ENCODE results near the gene B9D1. TPM values are rescaled to one million over a fixed set of nuclear protein-coding genes. Genes with fewer than 3 reads are reported as not detected.

The B9D1 gene
- total RNA-seq, 1 experiment from 2014 or later, result 31.9 TPM

DNA sequence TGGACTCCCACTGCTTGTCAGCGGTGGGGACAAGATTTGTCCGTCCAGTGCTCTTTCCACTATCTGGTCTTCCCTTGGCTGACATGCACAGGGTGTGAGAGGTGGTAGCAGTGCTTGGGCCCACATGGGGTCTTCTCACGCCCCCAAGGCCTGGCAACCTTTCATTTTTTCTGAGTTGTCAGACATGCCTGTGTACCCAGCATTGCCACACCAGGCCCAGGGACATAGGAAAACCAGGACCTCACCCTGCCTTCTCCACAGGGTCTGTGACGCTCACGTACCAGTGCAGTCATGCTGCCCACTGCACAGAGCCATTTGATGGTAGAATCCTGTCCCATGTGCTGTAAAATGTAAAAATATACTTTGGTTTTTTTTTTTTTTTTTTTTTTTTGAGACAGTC, 57.8 kb downstream of the B9D1 start:
- Mint-ChIP-seq H3K9me3 (no peaks in the 10 kb centered on the region), H3K4me3 (no peak overlapping the region), H3K27me3 (ENCODE audit: low read depth) (no peaks in the 10 kb centered on the region; the same call in 1 of the 2 replicates), H3K36me3 (peaks cover under 1% of the 10 kb centered on the region; the same call in 1 of the 2 replicates), H3K4me1 (peaks cover 5% of the 10 kb centered on the region), H3K27ac (no peak overlapping the region)
- POLR2A ChIA-PET, result no interaction called here
- DNase-seq (ENCODE audit: low spot score) (no peak), ATAC-seq (no peak)
- no peak for TF ChIP-seq CREM (CRISPR knock-in tag; IDR thresholded peaks at IDR 0.05)
- TF ChIP-seq, protein P1, sequence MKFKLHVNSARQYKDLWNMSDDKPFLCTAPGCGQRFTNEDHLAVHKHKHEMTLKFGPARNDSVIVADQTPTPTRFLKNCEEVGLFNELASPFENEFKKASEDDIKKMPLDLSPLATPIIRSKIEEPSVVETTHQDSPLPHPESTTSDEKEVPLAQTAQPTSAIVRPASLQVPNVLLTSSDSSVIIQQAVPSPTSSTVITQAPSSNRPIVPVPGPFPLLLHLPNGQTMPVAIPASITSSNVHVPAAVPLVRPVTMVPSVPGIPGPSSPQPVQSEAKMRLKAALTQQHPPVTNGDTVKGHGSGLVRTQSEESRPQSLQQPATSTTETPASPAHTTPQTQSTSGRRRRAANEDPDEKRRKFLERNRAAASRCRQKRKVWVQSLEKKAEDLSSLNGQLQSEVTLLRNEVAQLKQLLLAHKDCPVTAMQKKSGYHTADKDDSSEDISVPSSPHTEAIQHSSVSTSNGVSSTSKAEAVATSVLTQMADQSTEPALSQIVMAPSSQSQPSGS (CRISPR knock-in tag; IDR thresholded peaks at IDR 0.05; ENCODE audit: borderline replicate concordance, low read depth), result no peak
- TF ChIP-seq, protein P2, sequence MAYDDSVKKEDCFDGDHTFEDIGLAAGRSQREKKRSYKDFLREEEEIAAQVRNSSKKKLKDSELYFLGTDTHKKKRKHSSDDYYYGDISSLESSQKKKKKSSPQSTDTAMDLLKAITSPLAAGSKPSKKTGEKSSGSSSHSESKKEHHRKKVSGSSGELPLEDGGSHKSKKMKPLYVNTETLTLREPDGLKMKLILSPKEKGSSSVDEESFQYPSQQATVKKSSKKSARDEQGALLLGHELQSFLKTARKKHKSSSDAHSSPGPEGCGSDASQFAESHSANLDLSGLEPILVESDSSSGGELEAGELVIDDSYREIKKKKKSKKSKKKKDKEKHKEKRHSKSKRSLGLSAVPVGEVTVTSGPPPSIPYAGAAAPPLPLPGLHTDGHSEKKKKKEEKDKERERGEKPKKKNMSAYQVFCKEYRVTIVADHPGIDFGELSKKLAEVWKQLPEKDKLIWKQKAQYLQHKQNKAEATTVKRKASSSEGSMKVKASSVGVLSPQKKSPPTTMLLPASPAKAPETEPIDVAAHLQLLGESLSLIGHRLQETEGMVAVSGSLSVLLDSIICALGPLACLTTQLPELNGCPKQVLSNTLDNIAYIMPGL (CRISPR knock-in tag; IDR thresholded peaks at IDR 0.05), result no peak
- TF ChIP-seq, protein P3, sequence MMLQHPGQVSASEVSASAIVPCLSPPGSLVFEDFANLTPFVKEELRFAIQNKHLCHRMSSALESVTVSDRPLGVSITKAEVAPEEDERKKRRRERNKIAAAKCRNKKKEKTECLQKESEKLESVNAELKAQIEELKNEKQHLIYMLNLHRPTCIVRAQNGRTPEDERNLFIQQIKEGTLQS (CRISPR knock-in tag; conservative IDR thresholded peaks at IDR 0.05), result no peak
- TF ChIP-seq, protein P4, sequence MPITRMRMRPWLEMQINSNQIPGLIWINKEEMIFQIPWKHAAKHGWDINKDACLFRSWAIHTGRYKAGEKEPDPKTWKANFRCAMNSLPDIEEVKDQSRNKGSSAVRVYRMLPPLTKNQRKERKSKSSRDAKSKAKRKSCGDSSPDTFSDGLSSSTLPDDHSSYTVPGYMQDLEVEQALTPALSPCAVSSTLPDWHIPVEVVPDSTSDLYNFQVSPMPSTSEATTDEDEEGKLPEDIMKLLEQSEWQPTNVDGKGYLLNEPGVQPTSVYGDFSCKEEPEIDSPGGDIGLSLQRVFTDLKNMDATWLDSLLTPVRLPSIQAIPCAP (CRISPR knock-in tag; IDR thresholded peaks at IDR 0.05), result no peak
- TF ChIP-seq KAT7 (CRISPR knock-in tag; IDR thresholded peaks at IDR 0.05; ENCODE audit: borderline replicate concordance), result no peak
- TF ChIP-seq ZNF232 (CRISPR knock-in tag; IDR thresholded peaks at IDR 0.05), result no peak
- CTCF ChIA-PET, result interaction anchor here (2.0 kb wide), 1 partner anchor 17 kb away, joined by 7 read pairs; no protein-coding TSS in a partner anchor

DNA sequence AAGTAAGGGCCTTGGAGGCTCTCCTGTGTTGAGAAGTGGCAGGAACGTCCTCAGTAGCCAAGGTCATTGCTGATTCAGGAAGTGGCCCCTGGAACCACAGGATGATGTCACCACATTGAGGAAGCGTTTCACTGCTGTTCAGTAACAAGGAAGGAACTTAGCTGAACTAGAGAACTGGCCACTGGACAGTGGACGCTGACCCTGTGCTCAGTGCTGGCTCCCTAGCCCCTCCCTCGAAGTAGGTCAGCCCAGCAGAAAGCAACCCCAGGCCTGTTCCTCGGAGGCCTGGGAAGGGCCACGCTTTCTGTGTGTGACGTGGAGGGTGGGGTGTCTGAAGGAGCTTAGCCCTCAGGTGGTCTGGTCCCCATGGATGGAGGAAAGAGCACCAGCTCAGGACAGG, 58.3 kb downstream of the B9D1 start:
- ATAC-seq (no peak), DNase-seq (ENCODE audit: low spot score) (no peak)

DNA sequence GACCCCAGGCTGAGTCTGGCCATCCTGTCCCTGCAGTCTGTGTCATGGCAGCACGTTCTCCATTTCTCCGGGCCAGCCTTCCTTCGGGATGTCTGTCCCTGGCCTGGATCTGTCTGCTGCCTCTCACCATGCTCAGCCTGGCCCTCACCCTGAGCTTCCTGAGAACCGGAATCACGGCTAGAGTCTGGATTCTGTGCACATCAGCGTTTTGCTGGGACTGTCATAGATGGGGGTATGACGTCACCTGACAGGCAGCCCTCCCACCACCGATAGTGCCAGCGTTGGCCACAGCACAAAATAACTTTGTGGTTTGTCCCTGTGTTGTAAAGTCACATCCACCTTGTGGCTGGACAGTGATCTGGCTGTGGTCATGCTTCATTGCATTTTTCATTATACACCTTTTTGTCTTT, 59.2 kb downstream of the B9D1 start:
- ChIA-PET CTCF (interaction anchor here (2.0 kb wide), 1 partner anchor 19 kb away, joined by 7 read pairs; no protein-coding TSS in a partner anchor), POLR2A (no interaction called here)
- Mint-ChIP-seq H3K4me1 (peaks cover 4% of the 10 kb centered on the region; the same call in 1 of the 2 replicates), H3K36me3 (no peaks in the 10 kb centered on the region; the same call in 1 of the 2 replicates), H3K4me3 (no peak overlapping the region), H3K27ac (no peak overlapping the region), H3K9me3 (no peaks in the 10 kb centered on the region), H3K27me3 (ENCODE audit: low read depth) (no peaks in the 10 kb centered on the region; the same call in 1 of the 2 replicates)
- DNase-seq (ENCODE audit: low spot score), result no peak
- ATAC-seq, result no peak
- TF ChIP-seq, protein P5, sequence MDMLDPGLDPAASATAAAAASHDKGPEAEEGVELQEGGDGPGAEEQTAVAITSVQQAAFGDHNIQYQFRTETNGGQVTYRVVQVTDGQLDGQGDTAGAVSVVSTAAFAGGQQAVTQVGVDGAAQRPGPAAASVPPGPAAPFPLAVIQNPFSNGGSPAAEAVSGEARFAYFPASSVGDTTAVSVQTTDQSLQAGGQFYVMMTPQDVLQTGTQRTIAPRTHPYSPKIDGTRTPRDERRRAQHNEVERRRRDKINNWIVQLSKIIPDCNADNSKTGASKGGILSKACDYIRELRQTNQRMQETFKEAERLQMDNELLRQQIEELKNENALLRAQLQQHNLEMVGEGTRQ (CRISPR knock-in tag; IDR thresholded peaks at IDR 0.05), result no peak
- TF ChIP-seq TEAD4 (CRISPR knock-in tag; IDR thresholded peaks at IDR 0.05), result no peak
- TF ChIP-seq ETV6 (CRISPR knock-in tag; IDR thresholded peaks at IDR 0.05), result no peak
- TF ChIP-seq, protein P6, sequence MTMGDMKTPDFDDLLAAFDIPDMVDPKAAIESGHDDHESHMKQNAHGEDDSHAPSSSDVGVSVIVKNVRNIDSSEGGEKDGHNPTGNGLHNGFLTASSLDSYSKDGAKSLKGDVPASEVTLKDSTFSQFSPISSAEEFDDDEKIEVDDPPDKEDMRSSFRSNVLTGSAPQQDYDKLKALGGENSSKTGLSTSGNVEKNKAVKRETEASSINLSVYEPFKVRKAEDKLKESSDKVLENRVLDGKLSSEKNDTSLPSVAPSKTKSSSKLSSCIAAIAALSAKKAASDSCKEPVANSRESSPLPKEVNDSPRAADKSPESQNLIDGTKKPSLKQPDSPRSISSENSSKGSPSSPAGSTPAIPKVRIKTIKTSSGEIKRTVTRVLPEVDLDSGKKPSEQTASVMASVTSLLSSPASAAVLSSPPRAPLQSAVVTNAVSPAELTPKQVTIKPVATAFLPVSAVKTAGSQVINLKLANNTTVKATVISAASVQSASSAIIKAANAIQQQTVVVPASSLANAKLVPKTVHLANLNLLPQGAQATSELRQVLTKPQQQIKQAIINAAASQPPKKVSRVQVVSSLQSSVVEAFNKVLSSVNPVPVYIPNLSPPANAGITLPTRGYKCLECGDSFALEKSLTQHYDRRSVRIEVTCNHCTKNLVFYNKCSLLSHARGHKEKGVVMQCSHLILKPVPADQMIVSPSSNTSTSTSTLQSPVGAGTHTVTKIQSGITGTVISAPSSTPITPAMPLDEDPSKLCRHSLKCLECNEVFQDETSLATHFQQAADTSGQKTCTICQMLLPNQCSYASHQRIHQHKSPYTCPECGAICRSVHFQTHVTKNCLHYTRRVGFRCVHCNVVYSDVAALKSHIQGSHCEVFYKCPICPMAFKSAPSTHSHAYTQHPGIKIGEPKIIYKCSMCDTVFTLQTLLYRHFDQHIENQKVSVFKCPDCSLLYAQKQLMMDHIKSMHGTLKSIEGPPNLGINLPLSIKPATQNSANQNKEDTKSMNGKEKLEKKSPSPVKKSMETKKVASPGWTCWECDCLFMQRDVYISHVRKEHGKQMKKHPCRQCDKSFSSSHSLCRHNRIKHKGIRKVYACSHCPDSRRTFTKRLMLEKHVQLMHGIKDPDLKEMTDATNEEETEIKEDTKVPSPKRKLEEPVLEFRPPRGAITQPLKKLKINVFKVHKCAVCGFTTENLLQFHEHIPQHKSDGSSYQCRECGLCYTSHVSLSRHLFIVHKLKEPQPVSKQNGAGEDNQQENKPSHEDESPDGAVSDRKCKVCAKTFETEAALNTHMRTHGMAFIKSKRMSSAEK (CRISPR knock-in tag; IDR thresholded peaks at IDR 0.05; ENCODE audit: borderline replicate concordance), result no peak
- TF ChIP-seq ESRRA (CRISPR knock-in tag; IDR thresholded peaks at IDR 0.05; ENCODE audit: borderline replicate concordance), result no peak
- TF ChIP-seq ZNF396 (CRISPR knock-in tag; IDR thresholded peaks at IDR 0.05; ENCODE audit: borderline replicate concordance), result no peak
- TF ChIP-seq NR1H2 (CRISPR knock-in tag; IDR thresholded peaks at IDR 0.05), result no peak
- TF ChIP-seq, protein P7, sequence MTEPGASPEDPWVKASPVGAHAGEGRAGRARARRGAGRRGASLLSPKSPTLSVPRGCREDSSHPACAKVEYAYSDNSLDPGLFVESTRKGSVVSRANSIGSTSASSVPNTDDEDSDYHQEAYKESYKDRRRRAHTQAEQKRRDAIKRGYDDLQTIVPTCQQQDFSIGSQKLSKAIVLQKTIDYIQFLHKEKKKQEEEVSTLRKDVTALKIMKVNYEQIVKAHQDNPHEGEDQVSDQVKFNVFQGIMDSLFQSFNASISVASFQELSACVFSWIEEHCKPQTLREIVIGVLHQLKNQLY (CRISPR knock-in tag; IDR thresholded peaks at IDR 0.05), result no peak

More for the DNA sequence above, 58.3 kb downstream of the B9D1 start:
- Mint-ChIP-seq H3K4me3 (no peak overlapping the region), H3K27me3 (ENCODE audit: low read depth) (no peaks in the 10 kb centered on the region; the same call in 1 of the 2 replicates), H3K9me3 (no peaks in the 10 kb centered on the region), H3K4me1 (no peaks in the 10 kb centered on the region; the same call in 1 of the 2 replicates), H3K27ac (peak overlapping the region; percentile 70), H3K36me3 (no peaks in the 10 kb centered on the region; the same call in 1 of the 2 replicates)
- CTCF ChIA-PET, result interaction anchor here (2.0 kb wide), 1 partner anchor 18 kb away, joined by 7 read pairs; no protein-coding TSS in a partner anchor
- TF ChIP-seq, protein P8, sequence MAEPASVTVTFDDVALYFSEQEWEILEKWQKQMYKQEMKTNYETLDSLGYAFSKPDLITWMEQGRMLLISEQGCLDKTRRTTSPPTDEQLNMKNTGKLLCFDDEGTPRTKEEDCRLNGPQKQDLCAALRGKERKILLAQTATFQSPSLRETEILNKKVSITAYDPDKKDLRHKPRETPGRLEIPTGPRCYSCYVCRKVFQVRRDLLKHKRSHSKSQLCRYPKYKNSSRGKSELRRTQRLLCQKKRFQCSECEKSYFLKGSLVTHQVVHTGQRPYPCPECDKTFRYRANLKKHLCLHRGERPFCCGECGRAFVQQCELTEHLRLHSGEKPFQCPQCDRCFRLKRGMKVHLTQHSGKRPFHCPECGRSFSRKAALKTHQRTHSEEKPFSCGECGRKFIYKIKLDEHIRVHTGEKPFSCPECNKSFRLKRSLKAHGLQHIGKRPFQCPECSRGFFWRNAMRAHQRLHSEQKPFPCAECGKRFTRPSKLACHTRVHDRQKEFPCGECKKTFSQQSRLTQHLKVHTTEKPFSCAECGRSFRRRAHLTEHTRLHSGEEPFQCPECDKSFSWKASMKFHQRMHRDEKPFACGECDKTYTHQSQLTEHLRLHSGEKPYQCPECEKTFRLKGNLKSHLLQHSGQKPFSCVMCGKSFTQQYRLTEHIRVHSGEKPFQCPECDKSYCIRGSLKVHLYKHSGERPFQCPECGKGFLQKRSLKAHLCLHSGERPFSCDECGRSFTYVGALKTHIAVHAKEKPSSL (CRISPR knock-in tag; conservative IDR thresholded peaks at IDR 0.05), result no peak
- 0 out of 2 replicates have a peak, but pooled peaks have one; percentile 14 for TF ChIP-seq GABPB1 (CRISPR knock-in tag; IDR thresholded peaks at IDR 0.05)
- POLR2A ChIA-PET, result no interaction called here

All from WTC11 (cell line).